Common myeloid progenitor, CD34-positive (primary cell): ENCODE data around the gene CDIP1.

Experiments used
- CTCF ChIA-PET: fragments of 350-600 bp; sonication (Branson Sonifier 250); formaldehyde crosslinking; loops from one replicate; lab custom pipeline; 2021; ENCODE audit warnings: antibody characterized with exemption; lab: Charles Lee
- POLR2A ChIA-PET: fragments of 350-600 bp; sonication (Branson Sonifier 250); formaldehyde crosslinking; loops from one replicate; lab custom pipeline; 2021; ENCODE audit warnings: antibody characterized with exemption; lab: Charles Lee
- DNase-seq, 3 donors: peaks; one replicate each; pipeline versions ENCODE4 v3.0.0 to v3.0.0-alpha.2; 2013
- H3K27ac ChIP-seq, 2 experiments: 1 replicate in 1 of 2; 2 replicates in 1 of 2; pipeline ENCODE4 v1.7.0; 2013; ENCODE audit warnings: inconsistent platforms in 2 of 2, low read length in 2 of 2, mild to moderate bottlenecking in 2 of 2, low read depth in 1 of 2, moderate library complexity in 1 of 2; ENCODE audit not compliant: severe bottlenecking in 2 of 2, insufficient read depth in 1 of 2, poor library complexity in 1 of 2
- H3K27me3 ChIP-seq, 5 experiments: replicated peaks in 2 of 5; 1 replicate in 3 of 5; 2 replicates in 2 of 5; pipeline versions ENCODE4 v1.6.1 to v1.7.0; 2013; ENCODE audit warnings: low read length in 4 of 5, mild to moderate bottlenecking in 2 of 5, moderate library complexity in 2 of 5, inconsistent platforms in 1 of 5; ENCODE audit not compliant: insufficient read depth in 5 of 5, control insufficient read depth in 4 of 5
- H3K36me3 ChIP-seq, 4 experiments: 1 replicate in 2 of 4; 2 replicates in 2 of 4; pipeline versions ENCODE4 v1.6.1 to v1.7.0; 2013; ENCODE audit warnings: low read length in 3 of 4, control low read depth in 1 of 4, mild to moderate bottlenecking in 1 of 4; ENCODE audit not compliant: control insufficient read depth in 4 of 4, insufficient read depth in 4 of 4
- H3K4me1 ChIP-seq, 4 experiments: 1 replicate in 3 of 4; 2 replicates in 1 of 4; pipeline versions ENCODE4 v1.6.1 to v1.7.1; 2013; ENCODE audit warnings: low read length in 3 of 4, mild to moderate bottlenecking in 3 of 4, control low read depth in 1 of 4, inconsistent platforms in 1 of 4, moderate library complexity in 1 of 4; ENCODE audit not compliant: control insufficient read depth in 4 of 4, insufficient read depth in 4 of 4; ENCODE audit errors: control extremely low read depth in 1 of 4
- H3K4me3 ChIP-seq, 7 experiments: 1 replicate in 4 of 7; 2 replicates in 3 of 7; pipeline versions ENCODE4 v1.5.1 to v1.7.0; 2013; ENCODE audit warnings: mild to moderate bottlenecking in 7 of 7, low read length in 6 of 7, moderate library complexity in 6 of 7, inconsistent platforms in 2 of 7, low read depth in 2 of 7, control low read depth in 1 of 7; ENCODE audit not compliant: insufficient read depth in 4 of 7, control insufficient read depth in 1 of 7; ENCODE audit errors: extremely low read depth in 1 of 7
- H3K9me3 ChIP-seq, 5 experiments: 1 replicate in 4 of 5; 2 replicates in 1 of 5; pipeline versions ENCODE4 v1.6.1 to v1.7.1; 2013; ENCODE audit warnings: low read length in 4 of 5, mild to moderate bottlenecking in 2 of 5, inconsistent platforms in 1 of 5, low read depth in 1 of 5, moderate library complexity in 1 of 5; ENCODE audit not compliant: control insufficient read depth in 4 of 5, insufficient read depth in 2 of 5; ENCODE audit errors: control extremely low read depth in 1 of 5
- WGBS: methylation state at CpG from one replicate; pipeline ENCODE4 v1.1.5; 2013; ENCODE audit not compliant: insufficient coverage; 5-methylcytosine and 5-hydroxymethylcytosine counted together

The CDIP1 gene

DNA sequence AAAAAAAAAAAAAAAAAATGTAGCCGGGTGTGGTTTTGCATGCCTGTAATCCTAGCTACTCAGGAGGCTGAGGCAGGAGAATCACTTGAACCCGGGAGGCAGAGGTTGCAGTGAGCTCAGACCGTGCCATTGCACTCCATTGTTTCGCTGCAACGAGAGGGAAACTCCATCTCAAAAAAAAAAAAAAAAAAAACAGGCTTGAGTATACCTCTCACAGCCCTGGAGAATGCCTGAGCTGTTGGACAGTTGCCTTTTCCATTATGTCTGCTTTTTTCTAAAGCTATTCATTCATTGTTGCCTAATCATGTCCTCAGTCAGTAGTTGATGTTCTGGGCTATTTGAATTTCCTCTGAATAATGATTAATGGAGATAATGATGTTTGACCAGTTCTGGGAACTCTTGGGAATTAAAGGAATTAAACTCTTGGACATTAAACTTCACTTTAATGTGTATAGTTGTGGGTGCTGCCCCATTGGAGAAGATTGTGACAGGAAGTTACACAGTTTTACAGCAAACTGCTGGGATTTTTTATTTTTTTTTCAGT lies 50.5 kb downstream of the CDIP1 start:
- peaks cover 0 to 30% (median 8%) of the 10 kb centered on the region in 4 experiments for H3K36me3 ChIP-seq
- H3K4me1 ChIP-seq = peaks cover 10 to 11% (median 10%) of the 10 kb centered on the region in 4 experiments
- H3K4me3 ChIP-seq = no peak overlapping the region
- DNase-seq = no peak
- CTCF ChIA-PET = interaction anchor here (0.8 to 3.5 kb wide), 4 partner anchors 10 to 27 kb away, joined by 3 to 20 read pairs (median 10); no protein-coding TSS in a partner anchor
- H3K27ac ChIP-seq = peak overlapping the region in 1 of 2 experiments; percentile 18
- H3K9me3 ChIP-seq = no peaks in the 10 kb centered on the region
- POLR2A ChIA-PET = interaction anchor here (0.6 kb wide), 2 partner anchors 43 to 48 kb away, joined by 3 to 4 read pairs; no protein-coding TSS in a partner anchor
- no peaks in the 10 kb centered on the region for H3K27me3 ChIP-seq
- WGBS = 83% methylated on average over 2 of the region's 5 CpGs

- H3K9me3 ChIP-seq = no peaks in the 10 kb centered on the region
- POLR2A ChIA-PET = interaction anchor here (0.6 kb wide), 2 partner anchors 15 to 68 kb away, joined by 3 read pairs; no protein-coding TSS in a partner anchor
- peaks cover 0 to 32% (median 9%) of the 10 kb centered on the region in 4 experiments for H3K36me3 ChIP-seq
- WGBS = 100% methylated on average over 2 of the region's 3 CpGs
- CTCF ChIA-PET = interaction anchor here (1.3 to 2.2 kb wide), 5 partner anchors 8 to 132 kb away, joined by 3 to 20 read pairs (median 5); partner anchors contain the start of gene HMOX2
- H3K4me1 ChIP-seq = peaks cover 10 to 11% (median 10%) of the 10 kb centered on the region in 4 experiments
- no peak for DNase-seq
- H3K27ac ChIP-seq = no peak overlapping the region
- no peaks in the 10 kb centered on the region for H3K27me3 ChIP-seq
- H3K4me3 ChIP-seq = no peak overlapping the region
Measured at GRCh38 chr16:4486126-4486893, 52.3 kb downstream of the CDIP1 start.

- Histone ChIP-seq H3K27me3 (no peaks in the 10 kb centered on the region), H3K27ac (no peak overlapping the region), H3K4me1 (peaks cover 0 to 13% (median 6%) of the 10 kb centered on the region in 4 experiments), H3K36me3 (peaks cover 0 to 23% (median 9%) of the 10 kb centered on the region in 4 experiments), H3K9me3 (no peaks in the 10 kb centered on the region), H3K4me3 (no peak overlapping the region)
- CTCF ChIA-PET = interaction anchor here (1.0 to 2.1 kb wide), 4 partner anchors 19 to 54 kb away, joined by 3 to 8 read pairs (median 4); no protein-coding TSS in a partner anchor
- WGBS = 86% methylated on average over 1 of the region's 1 CpG
- no peak for DNase-seq
- POLR2A ChIA-PET = no interaction called here
Measured at GRCh38 chr16:4481963-4482362, 56.6 kb downstream of the CDIP1 start.

DNA sequence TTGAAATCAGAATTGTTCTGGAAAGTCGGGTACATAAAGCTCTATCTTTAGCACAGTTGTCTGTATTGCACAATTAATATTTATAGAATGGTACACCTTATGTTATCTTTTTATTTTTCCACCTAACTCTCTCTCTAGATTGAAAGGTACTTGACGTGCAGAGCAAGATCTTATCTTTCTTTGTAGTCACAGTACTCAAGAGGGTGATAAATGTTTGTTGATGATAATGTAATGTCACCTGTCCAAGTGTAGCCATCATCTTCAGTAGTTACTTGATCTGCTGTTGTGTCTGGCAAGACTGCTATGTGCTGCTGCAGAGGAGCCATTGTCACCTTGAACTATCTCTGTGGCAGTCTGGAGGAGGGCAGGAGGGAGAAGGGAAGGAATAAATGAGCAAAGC lies 57.0 kb downstream of the CDIP1 start:
- POLR2A ChIA-PET = no interaction called here

DNA sequence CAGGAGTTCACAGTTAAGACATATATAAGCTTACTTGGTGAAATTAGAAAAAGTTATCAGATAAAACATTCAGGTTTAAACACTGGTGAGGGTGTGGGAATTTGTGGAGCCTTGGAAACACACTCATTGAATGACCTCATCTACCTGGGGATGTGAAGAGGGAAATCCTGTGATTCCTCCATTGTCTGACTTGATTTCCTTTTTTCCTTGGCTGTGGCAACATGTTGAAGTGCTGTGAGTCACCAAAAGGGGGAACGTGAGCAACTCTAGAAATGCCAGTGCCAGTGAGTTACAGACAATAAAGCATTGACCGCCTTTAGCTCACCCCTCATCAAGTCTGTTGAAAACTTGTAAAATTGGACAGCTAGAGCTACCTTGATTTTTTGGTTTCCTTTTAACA lies 60.6 kb downstream of the CDIP1 start:
- Histone ChIP-seq H3K27me3 (no peaks in the 10 kb centered on the region), H3K36me3 (peaks cover 0 to 6% (median 3%) of the 10 kb centered on the region in 4 experiments), H3K27ac (no peak overlapping the region), H3K4me1 (peaks cover 2 to 44% (median 34%) of the 10 kb centered on the region in 4 experiments), H3K9me3 (no peaks in the 10 kb centered on the region), H3K4me3 (no peak overlapping the region)
- POLR2A ChIA-PET = no interaction called here
- peak in 2 of 3 donors; percentile 37 to 43 for DNase-seq
- no CpG with 5 or more reads among the region's 2 CpGs for whole genome bisulfite sequencing
- CTCF ChIA-PET = interaction anchor here (0.7 to 1.6 kb wide), 12 partner anchors 9 to 146 kb away, joined by 3 to 11 read pairs (median 4); partner anchors contain the start of gene MGRN1

More for the DNA sequence above, 57.0 kb downstream of the CDIP1 start:
- H3K4me1 ChIP-seq = peaks cover 0 to 17% (median 10%) of the 10 kb centered on the region in 4 experiments
- no peaks in the 10 kb centered on the region for H3K9me3 ChIP-seq
- peaks cover 0 to 21% (median 8%) of the 10 kb centered on the region in 4 experiments for H3K36me3 ChIP-seq
- CTCF ChIA-PET = interaction anchor here (1.0 to 2.1 kb wide), 4 partner anchors 20 to 55 kb away, joined by 3 to 8 read pairs (median 4); no protein-coding TSS in a partner anchor
- no peaks in the 10 kb centered on the region for H3K27me3 ChIP-seq
- no peak overlapping the region for H3K4me3 ChIP-seq
- no CpG with 5 or more reads among the region's 2 CpGs for WGBS
- DNase-seq = no peak
- H3K27ac ChIP-seq = no peak overlapping the region

DNA sequence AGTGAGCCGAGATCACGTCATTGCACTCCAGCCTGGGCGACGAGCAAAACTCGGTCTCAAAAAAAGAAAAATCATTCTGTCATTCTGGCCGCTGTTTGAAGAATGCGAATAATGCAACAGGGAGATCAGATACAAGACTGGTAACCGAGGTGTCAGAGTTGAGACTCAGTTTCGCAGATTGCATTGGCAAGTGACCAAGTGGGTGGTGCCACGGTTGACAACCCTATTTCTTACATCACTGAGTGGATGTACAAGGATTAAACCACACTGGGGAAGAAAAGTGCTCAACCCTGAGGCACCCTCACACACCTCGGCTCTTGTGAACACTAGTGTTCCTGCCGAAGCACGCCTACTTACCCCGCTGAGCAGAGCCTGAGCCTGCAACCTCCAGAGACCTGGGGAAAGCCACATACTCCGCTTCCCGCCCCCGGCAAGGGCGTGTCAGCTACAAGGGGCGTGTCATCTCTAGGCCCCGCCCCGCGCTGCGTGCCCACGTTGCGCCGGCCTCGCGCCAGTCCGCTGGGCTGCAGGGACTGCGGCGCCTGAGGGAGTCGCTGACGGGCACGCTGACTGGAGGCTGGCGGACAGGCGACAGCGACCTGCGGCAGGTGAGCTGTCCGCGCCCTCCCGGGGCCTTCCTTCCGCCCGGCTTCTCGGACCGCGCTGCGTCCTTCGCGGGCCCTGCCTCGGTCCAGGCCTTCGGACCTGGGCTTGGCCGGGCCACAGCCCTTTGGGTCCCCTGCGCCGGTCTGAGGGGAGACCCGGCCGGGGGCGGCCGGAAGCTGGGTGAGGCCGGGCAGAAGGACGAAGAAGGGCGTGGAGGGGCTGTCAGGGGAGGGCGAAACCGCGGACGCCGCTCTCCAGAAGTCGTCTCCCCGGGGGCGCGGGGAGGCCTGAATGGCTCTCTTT lies 62.4 kb downstream of the CDIP1 start, which contains the start of gene HMOX2:
Gene HMOX2, plus strand, starts transcription at position 519 of the 909 bp plus-strand sequence. CDS start 29,127 bp downstream, outside the sequence.
- Histone ChIP-seq H3K27ac (peak within 1 kb of the TSS in 1 of 2 experiments; percentile 70), H3K36me3 (peaks cover 0 to 4% (median 2%) of the 10 kb centered on the region in 4 experiments), H3K27me3 (no peaks in the 10 kb centered on the region), H3K4me1 (peaks cover 2 to 44% (median 35%) of the 10 kb centered on the region in 4 experiments), H3K4me3 (peak within 1 kb of the TSS; percentile 68 to 95 (median 80)), H3K9me3 (no peaks in the 10 kb centered on the region)
- POLR2A ChIA-PET = interaction anchor here (0.8 kb wide), 1 partner anchor 130 kb away, joined by 3 read pairs; no protein-coding TSS in a partner anchor
- 14% methylated on average over 51 of the region's 70 CpGs for WGBS
- peak; percentile 90 to 93 (median 92) for DNase-seq
- CTCF ChIA-PET = interaction anchor here (0.8 to 2.1 kb wide), 11 partner anchors 10 to 110 kb away, joined by 3 to 5 read pairs (median 3); no protein-coding TSS in a partner anchor
